MM.1S (cell line): Measurements from ENCODE around the gene ZMIZ2.
A peak's percentile ranks its signal among the peaks of the same experiment; 100 is the strongest.

Experiments used
- DNase-seq: peaks from one replicate; pipeline ENCODE4 v3.0.0-alpha.2; 2015
- H2AFZ ChIP-seq: fragments of 300-600 bp; sonication (generic); 2 replicates; pipeline ENCODE4 v1.6.0; 2016; ENCODE audit warnings: antibody characterized with exemption, low read length
- H3F3A ChIP-seq: fragments of 300-600 bp; sonication (generic); 2 replicates; pipeline ENCODE4 v1.6.1; 2016; ENCODE audit warnings: mild to moderate bottlenecking, antibody characterized with exemption, low read length, moderate library complexity, mixed read lengths; ENCODE audit not compliant: insufficient read depth
- H3K27ac ChIP-seq: fragments of 300-600 bp; sonication (generic); 2 replicates; pipeline ENCODE4 v1.5.1; 2016; ENCODE audit warnings: mild to moderate bottlenecking, low read length
- H3K27me3 ChIP-seq: fragments of 300-600 bp; sonication (generic); replicated peaks from 2 replicates; pipeline ENCODE4 v1.6.0; 2016; ENCODE audit warnings: low read length; ENCODE audit not compliant: insufficient read depth
- H3K36me3 ChIP-seq: fragments of 300-600 bp; sonication (generic); replicated peaks from 2 replicates; pipeline ENCODE4 v1.6.1; 2016; ENCODE audit warnings: mild to moderate bottlenecking, low read length, mixed read lengths; ENCODE audit not compliant: insufficient read depth
- H3K4me1 ChIP-seq: fragments of 300-600 bp; sonication (generic); 2 replicates; pipeline ENCODE4 v1.6.1; 2016; ENCODE audit warnings: low read length, mixed read lengths
- H3K4me2 ChIP-seq: fragments of 300-600 bp; sonication (generic); 2 replicates; pipeline ENCODE4 v1.6.0; 2016; ENCODE audit warnings: low read depth, low read length
- H3K4me3 ChIP-seq: fragments of 300-600 bp; sonication (generic); 2 replicates; pipeline ENCODE4 v1.5.1; 2016; ENCODE audit warnings: low read length, mixed read lengths
- H3K79me2 ChIP-seq: fragments of 300-600 bp; sonication (generic); 2 replicates; pipeline ENCODE4 v1.6.1; 2016; ENCODE audit warnings: mixed run types, low read length, mixed read lengths
- H3K9ac ChIP-seq: fragments of 300-600 bp; sonication (generic); 2 replicates; pipeline ENCODE4 v1.6.1; 2016; ENCODE audit warnings: low read length, mixed read lengths
- H3K9me2 ChIP-seq: fragments of 300-600 bp; sonication (generic); replicated peaks from 2 replicates; pipeline ENCODE4 v1.6.1; 2016; ENCODE audit warnings: mild to moderate bottlenecking, low read length, mixed read lengths; ENCODE audit not compliant: insufficient read depth
- H3K9me3 ChIP-seq: fragments of 300-600 bp; sonication (generic); replicated peaks from 2 replicates; pipeline ENCODE4 v1.6.1; 2016; ENCODE audit warnings: mild to moderate bottlenecking, low read length, mixed read lengths; ENCODE audit not compliant: insufficient read depth
- H4K20me1 ChIP-seq: fragments of 300-600 bp; sonication (generic); 2 replicates; pipeline ENCODE4 v1.6.1; 2016; ENCODE audit warnings: mild to moderate bottlenecking, low read length, moderate library complexity, mixed read lengths; ENCODE audit not compliant: insufficient read depth
- EZH2 ChIP-seq: fragments of 300-600 bp; sonication (generic); optimal IDR thresholded peaks from 2 replicates; pipeline ENCODE3; 2017; ENCODE audit warnings: low read depth, mild to moderate bottlenecking, antibody characterized with exemption, low read length, mixed read lengths
- EZH2phosphoT487 ChIP-seq: fragments of 300-600 bp; sonication (generic); IDR thresholded peaks from 2 replicates; pipeline ENCODE4 v1.6.1; 2018; ENCODE audit warnings: antibody characterized with exemption, low read length
- TF ChIP-seq, protein P1 (sequence below): fragments of 300-600 bp; sonication (generic); IDR thresholded peaks from 2 replicates; pipeline ENCODE4 v1.5.1; 2016; ENCODE audit warnings: antibody characterized with exemption, low read length, mixed read lengths

ZMIZ2 gene

DNA sequence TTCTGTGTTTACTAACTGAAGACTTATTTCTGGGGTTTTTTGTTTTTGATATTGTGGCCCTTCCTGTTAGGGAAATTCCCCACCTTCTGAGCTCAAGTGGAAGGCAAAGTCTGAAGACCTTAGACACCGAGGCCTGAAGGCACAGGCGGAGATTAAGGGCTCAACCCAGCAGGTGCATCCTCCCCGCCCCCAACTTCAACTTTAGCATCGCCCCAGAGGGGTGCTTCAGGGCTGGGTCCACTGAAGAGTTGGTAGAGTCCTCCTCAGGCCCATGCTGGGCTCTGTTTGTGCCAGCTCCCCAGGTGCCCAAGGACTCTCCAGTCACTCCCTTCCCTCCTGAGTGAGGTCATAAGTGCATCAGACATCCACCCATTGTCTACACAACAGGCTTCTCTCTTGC, 38.4 kb downstream of the ZMIZ2 start:
- Histone ChIP-seq H3K9me3 (no peaks in the 10 kb centered on the region), H4K20me1 (no peaks in the 10 kb centered on the region), H3F3A (peaks cover 25% of the 10 kb centered on the region), H3K9me2 (no peaks in the 10 kb centered on the region), H3K79me2 (no peaks in the 10 kb centered on the region), H3K27ac (peak overlapping the region; percentile 13; the same call in 1 of the 2 replicates), H3K9ac (no peak overlapping the region), H3K4me3 (no peak overlapping the region), H3K4me2 (peak overlapping the region; percentile 15; the same call in 1 of the 2 replicates), H3K4me1 (peaks cover 21% of the 10 kb centered on the region), H2AFZ (0 out of 2 replicates have a peak overlapping the region, but pooled peaks have one; percentile 14), H3K27me3 (no peaks in the 10 kb centered on the region), H3K36me3 (no peaks in the 10 kb centered on the region)
- DNase-seq, result peak; percentile 85
- TF ChIP-seq, protein P1, sequence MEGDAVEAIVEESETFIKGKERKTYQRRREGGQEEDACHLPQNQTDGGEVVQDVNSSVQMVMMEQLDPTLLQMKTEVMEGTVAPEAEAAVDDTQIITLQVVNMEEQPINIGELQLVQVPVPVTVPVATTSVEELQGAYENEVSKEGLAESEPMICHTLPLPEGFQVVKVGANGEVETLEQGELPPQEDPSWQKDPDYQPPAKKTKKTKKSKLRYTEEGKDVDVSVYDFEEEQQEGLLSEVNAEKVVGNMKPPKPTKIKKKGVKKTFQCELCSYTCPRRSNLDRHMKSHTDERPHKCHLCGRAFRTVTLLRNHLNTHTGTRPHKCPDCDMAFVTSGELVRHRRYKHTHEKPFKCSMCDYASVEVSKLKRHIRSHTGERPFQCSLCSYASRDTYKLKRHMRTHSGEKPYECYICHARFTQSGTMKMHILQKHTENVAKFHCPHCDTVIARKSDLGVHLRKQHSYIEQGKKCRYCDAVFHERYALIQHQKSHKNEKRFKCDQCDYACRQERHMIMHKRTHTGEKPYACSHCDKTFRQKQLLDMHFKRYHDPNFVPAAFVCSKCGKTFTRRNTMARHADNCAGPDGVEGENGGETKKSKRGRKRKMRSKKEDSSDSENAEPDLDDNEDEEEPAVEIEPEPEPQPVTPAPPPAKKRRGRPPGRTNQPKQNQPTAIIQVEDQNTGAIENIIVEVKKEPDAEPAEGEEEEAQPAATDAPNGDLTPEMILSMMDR, result no peak
- TF ChIP-seq EZH2 (no peak), EZH2phosphoT487 (no peak)

DNA sequence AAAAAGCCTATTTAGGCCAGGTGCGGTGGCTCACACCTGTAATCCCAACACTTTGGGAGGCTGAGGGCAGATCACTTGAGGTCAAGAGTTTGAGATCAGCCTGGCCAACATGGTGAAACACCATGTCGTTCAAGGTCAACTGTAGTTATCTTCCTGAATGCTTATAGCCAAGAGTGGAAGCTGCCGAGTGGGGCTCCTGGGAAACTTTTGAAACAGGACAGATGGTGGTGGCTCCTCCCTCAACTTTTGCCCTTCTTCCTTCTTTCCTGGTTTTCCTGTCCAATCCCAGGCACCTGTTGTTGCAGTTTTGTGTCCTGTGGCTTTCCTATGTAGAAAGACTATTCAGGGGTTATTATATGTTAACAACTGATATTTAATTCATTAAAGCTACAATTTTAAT, 39.1 kb downstream of the ZMIZ2 start:
- no peaks in the 10 kb centered on the region for H3K9me2 ChIP-seq
- TF ChIP-seq, protein P1, result no peak
- TF ChIP-seq EZH2phosphoT487, result no peak
- no peak for TF ChIP-seq EZH2

DNA sequence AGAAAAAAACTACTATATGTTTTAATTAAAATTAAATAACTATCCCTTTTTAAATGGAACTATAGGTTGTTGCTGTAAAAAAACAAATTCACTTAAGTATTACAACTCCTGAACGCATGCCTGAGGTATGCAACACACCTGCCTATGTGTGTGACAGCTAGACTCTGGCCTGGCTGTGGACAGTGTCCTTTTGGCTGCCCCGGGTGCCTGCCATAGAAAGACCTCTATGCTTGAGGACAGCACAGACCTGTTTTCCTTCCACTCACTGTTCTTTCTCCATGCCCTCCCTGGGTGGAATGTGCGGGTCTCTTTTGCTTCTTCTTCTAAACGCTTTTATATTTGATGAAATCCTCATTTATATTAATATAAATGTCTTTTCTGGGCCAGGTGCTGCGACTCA, 41.3 kb downstream of the ZMIZ2 start:
- no peak overlapping the region for H3K27ac ChIP-seq
- H3K9me3 ChIP-seq, result no peaks in the 10 kb centered on the region
- no peaks in the 10 kb centered on the region for H3K36me3 ChIP-seq
- no peak overlapping the region for H3K4me3 ChIP-seq
- peaks cover 22% of the 10 kb centered on the region for H3K4me1 ChIP-seq
- no peak for DNase-seq
- no peak overlapping the region for H3K9ac ChIP-seq
- H3F3A ChIP-seq, result peaks cover 37% of the 10 kb centered on the region
- TF ChIP-seq EZH2phosphoT487 (no peak), EZH2 (no peak)
- TF ChIP-seq, protein P1, result no peak
- no peaks in the 10 kb centered on the region for H3K9me2 ChIP-seq
- no peaks in the 10 kb centered on the region for H4K20me1 ChIP-seq
- H3K27me3 ChIP-seq, result no peaks in the 10 kb centered on the region
- H3K79me2 ChIP-seq, result 0 out of 2 replicates have a peak, but pooled peaks cover under 1% of the 10 kb centered on the region
- no peak overlapping the region for H2AFZ ChIP-seq
- no peak overlapping the region for H3K4me2 ChIP-seq

More for the DNA sequence above, 39.1 kb downstream of the ZMIZ2 start:
- no peaks in the 10 kb centered on the region for H3K36me3 ChIP-seq
- no peaks in the 10 kb centered on the region for H4K20me1 ChIP-seq
- H3F3A ChIP-seq, result peaks cover 25% of the 10 kb centered on the region
- H3K27ac ChIP-seq, result no peak overlapping the region
- no peak overlapping the region for H3K4me3 ChIP-seq
- H2AFZ ChIP-seq, result no peak overlapping the region
- no peak for DNase-seq
- H3K9ac ChIP-seq, result no peak overlapping the region
- H3K9me3 ChIP-seq, result no peaks in the 10 kb centered on the region
- peaks cover 22% of the 10 kb centered on the region for H3K4me1 ChIP-seq
- H3K27me3 ChIP-seq, result no peaks in the 10 kb centered on the region
- H3K79me2 ChIP-seq, result no peaks in the 10 kb centered on the region
- no peak overlapping the region for H3K4me2 ChIP-seq
